H1 (cell line): Measurements from ENCODE around the gene MEN1. TPM values are rescaled to one million over a fixed set of nuclear protein-coding genes. Genes with fewer than 3 reads are reported as not detected.

Experiments used
- CTCF ChIA-PET: fragments of 300-600 bp; sonication (Branson Sonifier 250); formaldehyde crosslinking; loops from one replicate; lab custom pipeline; 2021; ENCODE audit not compliant: partially characterized antibody; lab: Charles Lee
- POLR2A ChIA-PET: fragments of 300-600 bp; sonication (Branson Sonifier 250); formaldehyde crosslinking; loops from one replicate; lab custom pipeline; 2021; ENCODE audit warnings: inconsistent platforms; ENCODE audit not compliant: partially characterized antibody; lab: Charles Lee
- DNase-seq, 2 experiments: peaks; one replicate each; pipeline versions ENCODE4 v3.0.0 to v3.0.0-alpha.2; 2010 to 2022; ENCODE audit warnings: low spot score in 2 of 2, low read depth in 1 of 2, mixed read lengths in 1 of 2
- FAIRE-seq: peaks from 2 replicates; lab custom pipeline; 2011; peaks lifted over from hg19 to GRCh38; lab: Jason Lieb, UNC
- H2AFZ ChIP-seq: 2 replicates; pipeline ENCODE4 v1.8.1; 2012; ENCODE audit warnings: low read length, inconsistent platforms
- H2AK5ac ChIP-seq: 2 replicates; pipeline ENCODE4 v1.6.1; 2013; ENCODE audit warnings: low read depth, low read length
- H2BK120ac ChIP-seq: replicated peaks from 2 replicates; pipeline ENCODE3; 2013; ENCODE audit warnings: low read depth, low read length, inconsistent platforms
- H2BK12ac ChIP-seq: 2 replicates; pipeline ENCODE4 v1.6.1; 2013; ENCODE audit warnings: low read depth, low read length
- H2BK15ac ChIP-seq: 2 replicates; pipeline ENCODE4 v1.6.1; 2013; ENCODE audit warnings: low read length
- H2BK20ac ChIP-seq: 2 replicates; pipeline ENCODE4 v1.6.1; 2013; ENCODE audit warnings: low read length
- H2BK5ac ChIP-seq: 2 replicates; pipeline ENCODE4 v1.6.1; 2013; ENCODE audit warnings: low read depth, low read length
- H3K14ac ChIP-seq: 2 replicates; pipeline ENCODE4 v1.6.1; 2013; ENCODE audit warnings: inconsistent platforms; ENCODE audit not compliant: insufficient read length
- H3K18ac ChIP-seq: 2 replicates; pipeline ENCODE4 v1.6.1; 2013; ENCODE audit warnings: low read length; ENCODE audit errors: extremely low read depth
- H3K23ac ChIP-seq: 2 replicates; pipeline ENCODE4 v1.6.1; 2013; ENCODE audit warnings: inconsistent platforms; ENCODE audit not compliant: insufficient read length
- H3K23me2 ChIP-seq: 2 replicates; pipeline ENCODE4 v1.6.1; 2013; ENCODE audit warnings: low read depth, low read length
- H3K27ac ChIP-seq: 2 replicates; pipeline ENCODE4 v1.6.1; 2011; ENCODE audit warnings: low read depth, low read length, inconsistent platforms
- H3K27me3 ChIP-seq, 4 experiments: replicated peaks in 1 of 4; 1 replicate in 1 of 4; 2 replicates in 3 of 4; pipeline versions ENCODE4 v1.6.1 to v1.8.1; 2011 to 2013; ENCODE audit warnings: low read length in 3 of 4, mild to moderate bottlenecking in 3 of 4, inconsistent platforms in 2 of 4, mixed read lengths in 2 of 4, moderate library complexity in 1 of 4; ENCODE audit not compliant: control insufficient read depth in 3 of 4, insufficient read depth in 3 of 4; ENCODE audit errors: extremely low read depth in 1 of 4
- H3K36me3 ChIP-seq, 4 experiments: 2 replicates each; pipeline versions ENCODE4 v1.6.1 to v1.8.1; 2011 to 2013; ENCODE audit warnings: mild to moderate bottlenecking in 4 of 4, low read length in 3 of 4, moderate library complexity in 2 of 4, control low read depth in 1 of 4, inconsistent platforms in 1 of 4; ENCODE audit not compliant: insufficient read depth in 4 of 4, control insufficient read depth in 2 of 4
- H3K4ac ChIP-seq: replicated peaks from 2 replicates; pipeline ENCODE3; 2013; ENCODE audit warnings: low read length, low read depth, mixed read lengths, inconsistent platforms; ENCODE audit not compliant: insufficient read length
- H3K4me1 ChIP-seq, 4 experiments: replicated peaks in 1 of 4; 1 replicate in 1 of 4; 2 replicates in 3 of 4; pipeline versions ENCODE4 v1.6.1 to v1.8.1; 2011 to 2013; ENCODE audit warnings: low read length in 3 of 4, inconsistent platforms in 2 of 4, mixed read lengths in 1 of 4; ENCODE audit not compliant: insufficient read depth in 4 of 4, control insufficient read depth in 3 of 4
- H3K4me2 ChIP-seq, 2 experiments: 2 replicates each; pipeline versions ENCODE4 v1.6.1 to v1.8.1; 2011 to 2013; ENCODE audit warnings: low read depth in 2 of 2, low read length in 2 of 2, control low read depth in 1 of 2, inconsistent platforms in 1 of 2, mild to moderate bottlenecking in 1 of 2; ENCODE audit not compliant: insufficient read depth in 1 of 2
- H3K4me3 ChIP-seq, 4 experiments: fragments of 200-600, 300-600 bp in 1 of 4; sonication (generic), shearing (Covaris generic), sonication (Bioruptor Twin) in 1 of 4; 2 replicates each; pipeline versions ENCODE4 v1.5.1 to v1.8.1; 2011 to 2016; ENCODE audit warnings: low read length in 4 of 4, low read depth in 3 of 4, control low read depth in 2 of 4, inconsistent platforms in 2 of 4, mild to moderate bottlenecking in 2 of 4, mixed read lengths in 1 of 4, moderate library complexity in 1 of 4; ENCODE audit not compliant: insufficient read depth in 2 of 4; ENCODE audit errors: extremely low read depth in 1 of 4
- H3K56ac ChIP-seq: replicated peaks from 2 replicates; pipeline ENCODE3; 2013; ENCODE audit warnings: low read depth, mild to moderate bottlenecking, mixed read lengths, low read length, inconsistent platforms; ENCODE audit not compliant: insufficient read length
- H3K79me1 ChIP-seq: 2 replicates; pipeline ENCODE4 v1.6.1; 2013; ENCODE audit warnings: low read depth, low read length, control low read depth
- H3K79me2 ChIP-seq, 2 experiments: 2 replicates each; pipeline versions ENCODE4 v1.6.1 to v1.8.1; 2012 to 2013; ENCODE audit warnings: low read length in 2 of 2, mild to moderate bottlenecking in 2 of 2, inconsistent platforms in 1 of 2; ENCODE audit not compliant: insufficient read depth in 2 of 2, control insufficient read depth in 1 of 2
- H3K9ac ChIP-seq, 4 experiments: replicated peaks in 1 of 4; 1 replicate in 1 of 4; 2 replicates in 3 of 4; pipeline versions ENCODE4 v1.6.1 to v1.8.1; 2011 to 2013; ENCODE audit warnings: low read depth in 3 of 4, low read length in 3 of 4, control low read depth in 2 of 4, mild to moderate bottlenecking in 2 of 4, moderate library complexity in 2 of 4, inconsistent platforms in 1 of 4; ENCODE audit errors: extremely low read depth in 1 of 4
- H3K9me3 ChIP-seq, 2 experiments: 2 replicates each; pipeline versions ENCODE4 v1.6.1 to v1.8.1; 2012 to 2013; ENCODE audit warnings: mild to moderate bottlenecking in 2 of 2, moderate library complexity in 2 of 2, control low read depth in 1 of 2, inconsistent platforms in 1 of 2, low read depth in 1 of 2, low read length in 1 of 2, mixed read lengths in 1 of 2; ENCODE audit not compliant: insufficient read depth in 2 of 2
- H4K20me1 ChIP-seq, 2 experiments: replicated peaks in 1 of 2; 2 replicates each; pipeline versions ENCODE3 to v1.8.1; 2011 to 2013; ENCODE audit warnings: inconsistent platforms in 2 of 2, low read length in 2 of 2, mild to moderate bottlenecking in 1 of 2; ENCODE audit not compliant: insufficient read depth in 2 of 2, control insufficient read depth in 1 of 2
- H4K5ac ChIP-seq: 2 replicates; pipeline ENCODE4 v1.6.1; 2013; ENCODE audit warnings: low read length, low read depth, mixed read lengths, inconsistent platforms; ENCODE audit not compliant: insufficient read length
- H4K8ac ChIP-seq: 2 replicates; pipeline ENCODE4 v1.8.0; 2013; ENCODE audit warnings: mild to moderate bottlenecking, moderate library complexity, low read length, inconsistent platforms; ENCODE audit not compliant: insufficient read depth; ENCODE audit errors: extremely low read depth
- H4K91ac ChIP-seq: replicated peaks from 2 replicates; pipeline ENCODE3; 2013; ENCODE audit warnings: low read length, mixed read lengths, inconsistent platforms; ENCODE audit not compliant: insufficient read length
- ATF3 ChIP-seq: IDR thresholded peaks from 2 replicates; pipeline ENCODE4 v1.6.1; 2011; ENCODE audit warnings: low read depth, mild to moderate bottlenecking, low read length; ENCODE audit not compliant: insufficient read depth
- CBX8 ChIP-seq: fragments of 300-800, 300-1000 bp; sonication (generic); IDR thresholded peaks from 2 replicates; pipeline ENCODE4 v1.7.1; 2016; ENCODE audit warnings: low read depth, low read length, borderline replicate concordance
- CHD1 ChIP-seq: IDR thresholded peaks from 2 replicates; pipeline ENCODE4 v1.6.1; 2012; ENCODE audit warnings: low read depth, low read length, improper control_type of control experiment
- GABPA ChIP-seq: IDR thresholded peaks from 2 replicates; pipeline ENCODE4 v1.6.1; 2011; ENCODE audit warnings: mild to moderate bottlenecking, low read length, moderate library complexity, borderline replicate concordance; ENCODE audit not compliant: insufficient read depth
- POLR2AphosphoS5 ChIP-seq: IDR thresholded peaks from 2 replicates; pipeline ENCODE4 v1.6.1; 2011; ENCODE audit warnings: low read depth, low read length
- SIRT6 ChIP-seq: IDR thresholded peaks from one replicate; pipeline ENCODE4 v1.7.1; 2012; ENCODE audit warnings: low read length, inconsistent platforms
- SP2 ChIP-seq: IDR thresholded peaks from 2 replicates; pipeline ENCODE4 v1.6.1; 2012; ENCODE audit warnings: mild to moderate bottlenecking, low read length, inconsistent platforms
- TAF1 ChIP-seq: IDR thresholded peaks from 2 replicates; pipeline ENCODE4 v1.6.1; 2011; ENCODE audit warnings: mild to moderate bottlenecking, low read depth, low read length
- TAF7 ChIP-seq: optimal IDR thresholded peaks from 2 replicates; pipeline ENCODE3; 2011; ENCODE audit warnings: low read depth, mild to moderate bottlenecking, inconsistent platforms, low read length, moderate library complexity, borderline replicate concordance
- ZNF274 ChIP-seq: IDR thresholded peaks from 2 replicates; pipeline ENCODE4 v1.7.0; 2012; ENCODE audit warnings: low read length, borderline replicate concordance; ENCODE audit errors: extremely low read depth
- WGBS, 2 experiments: shearing (Covaris generic) in 1 of 2; methylation state at CpG; one replicate each; pipeline versions ENCODE4 v1.1.6 to v1.1.7; 2013 to 2015; ENCODE audit warnings: low lambda C conversion rate in 2 of 2, mixed read lengths in 2 of 2, inconsistent platforms in 1 of 2, low coverage in 1 of 2, missing lambda C conversion rate in 1 of 2; ENCODE audit not compliant: insufficient replicate concordance in 2 of 2, insufficient coverage in 1 of 2, insufficient read length in 1 of 2; ENCODE audit errors: extremely low coverage in 1 of 2, missing lambda C conversion rate in 1 of 2; 5-methylcytosine and 5-hydroxymethylcytosine counted together
- polyA plus RNA-seq, 7 experiments: library from polyadenylated mRNA; depleted of rRNA in 3 of 7; stranded (reverse) in 5 of 7; unstranded in 2 of 7; fragments of >200 nt in 5 of 7; fragments of 200-250 nt in 2 of 7; gene quantifications; 1 replicate in 5 of 7; 2 replicates in 1 of 7; 4 replicates in 1 of 7; pipeline versions ENCODE4 v1.2.1 to v1.2.3, GENCODE V29; 2011 to 2013; ENCODE audit warnings: missing spikeins in 2 of 7, mixed read lengths in 2 of 7
- total RNA-seq: library from RNA; stranded (reverse); fragmentation: NEBNext Ultra II Directional; extraction: Animal tissue kit (Norgen Biotek cat#: 25700); gene quantifications from 2 replicates; pipeline ENCODE4 v1.2.1, GENCODE V29; 2021

MEN1 gene
- total and polyA plus RNA-seq, 2 of the 8 experiments (the other 6 are each of a cell fraction or from before 2014, with no cell fraction given) = 47.2 to 56.3 TPM

- H4K5ac ChIP-seq = no peak overlapping the region
- H2BK20ac ChIP-seq = no peak overlapping the region
- H3K36me3 ChIP-seq = no peaks in the 10 kb centered on the region
- H3K56ac ChIP-seq = no peak overlapping the region
- TF ChIP-seq CHD1 (no peak), TAF7 (no peak), POLR2AphosphoS5 (no peak), ATF3 (no peak), SP2 (no peak), ZNF274 (no peak), CBX8 (no peak), TAF1 (no peak), GABPA (no peak), SIRT6 (no peak)
- H3K9me3 ChIP-seq = no peaks in the 10 kb centered on the region
- no peaks in the 10 kb centered on the region for H3K27me3 ChIP-seq
- peaks cover 0 to 2% of the 10 kb centered on the region in 2 experiments for H4K20me1 ChIP-seq
- no peak overlapping the region for H3K18ac ChIP-seq
- H3K4ac ChIP-seq = no peak overlapping the region
- WGBS, 2 experiments = 85% methylated on average over 11 of the region's 11 CpGs; no CpG with 5 or more reads in 1 of the 2 experiments
- H4K8ac ChIP-seq = no peak overlapping the region; the same call in 1 of the 2 replicates
- H2AK5ac ChIP-seq = no peak overlapping the region
- DNase-seq (no peak), FAIRE-seq (no peak)
- H3K4me3 ChIP-seq = no peak overlapping the region
- POLR2A ChIA-PET = interaction anchor here (1.2 to 1.9 kb wide), 4 partner anchors 9 to 30 kb away, joined by 4 to 5 read pairs (median 4); no protein-coding TSS in a partner anchor
- H2AFZ ChIP-seq = no peak overlapping the region
- no peak overlapping the region for H4K91ac ChIP-seq
- H2BK5ac ChIP-seq = no peak overlapping the region
- no peaks in the 10 kb centered on the region for H3K4me1 ChIP-seq
- H2BK15ac ChIP-seq = no peak overlapping the region
- no peak overlapping the region; a peak in 2 of 7 replicates for H3K9ac ChIP-seq
- no peaks in the 10 kb centered on the region for H3K79me2 ChIP-seq
- H3K4me2 ChIP-seq = no peak overlapping the region
- H2BK120ac ChIP-seq = no peak overlapping the region
- H3K23me2 ChIP-seq = no peaks in the 10 kb centered on the region
- CTCF ChIA-PET = interaction anchor here (0.8 to 2.7 kb wide), 8 partner anchors 8 to 317 kb away, joined by 3 to 9 read pairs (median 4); no protein-coding TSS in a partner anchor
- H3K27ac ChIP-seq = no peak overlapping the region
- H3K79me1 ChIP-seq = no peaks in the 10 kb centered on the region
- no peak overlapping the region for H3K14ac ChIP-seq
- no peak overlapping the region for H2BK12ac ChIP-seq
- no peak overlapping the region for H3K23ac ChIP-seq
These were observed 16.8 kb downstream of the MEN1 start for GRCh38 chr11:64793271-64794160.
